Measurements from ENCODE around the gene TMCC1.
"Not testable (repeated sequence)": the region's sequence is repeated elsewhere in the genome, so short reads cannot be mapped to it uniquely, and the experiment has no call there.

TMCC1 gene

GRCh38 chr3:129773691-129774663 is 119.5 kb downstream of the TMCC1 start:
- no peak for DNase-seq (ENCODE audit: low spot score)

GRCh38 chr3:129770604-129771003 is 122.9 kb downstream of the TMCC1 start:
- DNase-seq (ENCODE audit: low spot score): no peak

DNA sequence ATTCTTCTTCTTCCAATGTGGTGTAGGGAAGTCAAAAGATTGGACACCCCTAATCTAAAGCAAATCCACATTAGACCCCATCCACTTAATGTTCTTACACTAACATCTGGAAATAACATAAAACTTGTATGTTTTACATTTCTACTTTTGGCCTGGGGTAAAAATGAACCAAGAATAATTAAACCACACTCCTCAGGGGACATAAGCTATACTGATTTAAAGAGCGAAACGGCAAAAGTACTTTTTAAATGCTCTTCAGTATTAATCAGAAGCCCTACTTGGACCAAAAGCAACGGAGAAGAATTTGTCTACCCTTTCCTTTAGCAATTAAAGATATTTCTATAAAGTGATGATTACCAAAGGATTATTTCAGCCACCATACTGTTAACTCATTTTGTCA is 123.9 kb downstream of the TMCC1 start:
- DNase-seq (ENCODE audit: low spot score): no peak

GRCh38 chr3:129768728-129769127 is 124.8 kb downstream of the TMCC1 start:
- no peak for DNase-seq (ENCODE audit: low spot score)

DNA sequence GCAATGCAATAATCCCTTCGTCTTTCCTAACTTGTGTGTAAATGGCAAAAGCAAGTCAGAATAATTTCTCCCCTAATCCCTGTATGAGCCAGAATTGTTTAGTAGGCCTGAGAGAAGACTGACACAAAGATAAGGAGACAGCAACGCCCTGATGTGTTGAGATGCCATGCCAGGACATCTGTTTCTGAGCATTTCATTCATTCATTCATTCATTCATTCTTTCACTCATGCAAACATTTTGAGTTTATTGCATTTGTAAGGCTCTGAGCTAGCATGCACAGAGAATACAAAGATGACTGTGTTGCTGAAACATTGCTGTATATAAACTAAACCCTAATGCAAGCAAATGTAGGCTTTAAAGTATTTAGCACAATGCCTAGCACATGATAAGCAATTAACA is 127.4 kb downstream of the TMCC1 start:
- no peak for DNase-seq (ENCODE audit: low spot score)

GRCh38 chr3:129764090-129764489 is 129.4 kb downstream of the TMCC1 start:
- DNase-seq (ENCODE audit: low spot score): no peak

GRCh38 chr3:129758785-129759320 is 134.7 kb downstream of the TMCC1 start:
- DNase-seq (ENCODE audit: low spot score): no peak

DNA sequence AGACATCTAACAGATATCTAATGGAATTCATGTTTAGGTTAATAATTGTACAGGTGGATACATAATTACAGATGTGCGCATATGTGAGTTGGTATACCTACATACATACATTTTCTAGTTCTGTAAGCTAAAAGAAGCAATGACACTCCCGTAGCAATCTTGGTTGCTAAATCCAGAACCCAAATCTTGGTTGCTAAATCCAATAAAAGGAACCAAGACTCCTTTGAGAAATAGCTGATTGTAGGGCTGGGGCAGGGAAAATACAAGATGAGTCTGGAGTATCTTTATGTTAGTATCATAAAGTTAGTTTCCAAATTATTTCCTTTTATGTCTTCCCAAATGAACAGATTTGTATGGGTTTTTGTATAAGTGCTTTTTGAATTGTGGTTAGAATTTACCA is 135.2 kb downstream of the TMCC1 start:
- no peak for DNase-seq (ENCODE audit: low spot score)

GRCh38 chr3:129756871-129757270 is 136.6 kb downstream of the TMCC1 start:
- DNase-seq (ENCODE audit: low spot score): no peak

GRCh38 chr3:129751105-129751504 is 142.4 kb downstream of the TMCC1 start:
- DNase-seq (ENCODE audit: low spot score): not testable (repeated sequence)

- DNase-seq (ENCODE audit: low spot score): no peak
Measured at GRCh38 chr3:129749692-129750091, 143.8 kb downstream of the TMCC1 start.

GRCh38 chr3:129747992-129748391 is 145.5 kb downstream of the TMCC1 start:
- no peak for DNase-seq (ENCODE audit: low spot score)

GRCh38 chr3:129747136-129747535 is 146.4 kb downstream of the TMCC1 start:
- no peak for DNase-seq (ENCODE audit: low spot score)

- no peak for DNase-seq (ENCODE audit: low spot score)
Measured at GRCh38 chr3:129746629-129747028, 146.9 kb downstream of the TMCC1 start.

- DNase-seq (ENCODE audit: low spot score): no peak
Measured at GRCh38 chr3:129745253-129745652, 148.3 kb downstream of the TMCC1 start.

DNA sequence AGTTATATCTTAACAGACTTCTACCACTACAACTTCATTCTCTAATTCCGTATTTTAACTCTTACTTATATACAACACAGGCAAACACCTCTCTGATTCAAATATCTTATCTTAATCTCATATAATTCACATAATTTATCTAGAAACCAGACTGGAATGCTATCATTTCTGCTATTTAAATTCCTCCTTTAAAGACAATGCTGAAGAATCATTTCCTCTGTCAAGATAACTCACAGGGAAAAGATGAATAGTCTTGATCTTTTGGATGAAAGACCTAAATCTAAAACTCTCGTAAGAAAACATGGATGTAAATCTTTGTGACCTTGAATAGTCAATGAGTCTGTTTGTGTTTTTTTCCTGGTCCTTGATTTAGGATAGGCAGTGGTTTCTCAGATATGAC is 151.7 kb downstream of the TMCC1 start:
- DNase-seq (ENCODE audit: low spot score): no peak

DNA sequence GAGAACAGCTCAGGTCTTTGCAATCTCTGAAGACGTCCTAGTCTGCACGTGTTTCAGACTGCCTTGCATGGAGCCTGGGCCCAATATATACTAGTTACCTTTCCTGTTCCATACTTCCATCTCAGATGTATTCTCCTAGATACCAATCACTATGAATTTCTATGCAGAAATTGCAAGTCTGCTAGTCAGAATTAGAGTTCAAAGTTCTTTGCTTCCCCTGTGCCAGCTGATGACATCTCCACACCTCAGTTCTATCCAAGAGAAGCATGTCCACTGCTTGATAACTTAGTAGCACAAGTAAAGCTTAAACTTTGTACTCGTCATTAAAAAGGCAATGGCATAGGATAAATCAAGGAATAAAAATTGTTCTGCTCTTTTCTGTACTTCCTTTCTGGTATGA is 153.4 kb downstream of the TMCC1 start:
- DNase-seq (ENCODE audit: low spot score): no peak

DNA sequence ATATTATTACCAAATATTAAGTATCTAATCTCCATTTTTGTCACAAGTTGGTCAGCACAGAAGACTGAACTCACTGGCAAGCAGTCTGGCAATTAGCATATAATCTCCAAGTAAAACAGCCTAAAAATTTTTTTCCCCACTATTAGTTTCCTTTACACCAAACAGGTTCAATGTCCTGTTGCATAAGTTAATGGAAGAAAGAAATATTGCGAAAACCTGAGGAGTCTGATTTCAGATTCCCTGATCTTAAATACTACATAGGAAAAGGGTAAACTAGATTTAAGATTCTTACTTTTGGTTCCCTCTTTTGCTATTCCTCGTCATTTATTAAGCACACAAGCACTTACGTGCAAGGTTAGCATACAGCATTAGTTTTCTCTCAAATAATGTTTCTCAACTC is 153.9 kb downstream of the TMCC1 start:
- no peak for DNase-seq (ENCODE audit: low spot score)

DNA sequence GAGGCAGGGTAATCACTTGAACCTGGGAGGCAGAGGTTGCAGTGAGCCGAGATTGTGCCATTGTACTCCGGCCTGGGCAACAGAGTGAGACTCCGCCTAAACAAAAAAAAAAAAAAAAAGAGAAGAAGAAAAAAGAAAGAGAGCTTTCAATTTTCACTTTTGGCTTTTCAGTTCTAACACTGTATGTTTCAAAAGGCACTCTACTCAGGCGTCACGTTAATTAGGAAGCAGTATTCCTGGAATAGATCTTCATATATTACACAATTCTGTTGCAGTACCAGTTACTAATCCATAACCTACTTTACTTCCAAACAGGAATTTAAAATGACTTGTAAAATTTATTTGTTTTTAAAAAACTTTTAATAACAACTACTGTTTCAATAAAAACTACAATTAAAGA is 155.3 kb downstream of the TMCC1 start:
- DNase-seq (ENCODE audit: low spot score): no peak

DNA sequence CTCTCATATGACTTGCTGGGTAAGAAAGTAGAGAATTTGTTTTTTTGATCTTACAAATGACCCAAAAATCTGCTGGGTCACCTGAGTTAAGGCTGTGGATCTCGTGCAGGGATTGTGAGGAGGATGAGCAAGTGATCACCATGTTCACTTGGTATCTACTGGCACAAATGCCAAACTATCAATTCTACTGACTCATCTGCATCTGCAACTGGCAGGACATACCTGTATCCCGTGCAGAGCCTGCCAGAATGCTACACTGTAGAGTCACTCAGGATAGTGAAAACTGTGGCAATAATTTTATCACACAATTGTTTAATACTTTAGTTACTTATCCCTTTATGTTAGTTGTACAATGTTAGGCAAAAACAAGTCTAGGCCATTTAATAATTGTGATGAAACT is 157.4 kb downstream of the TMCC1 start:
- no peak for DNase-seq (ENCODE audit: low spot score)

DNA sequence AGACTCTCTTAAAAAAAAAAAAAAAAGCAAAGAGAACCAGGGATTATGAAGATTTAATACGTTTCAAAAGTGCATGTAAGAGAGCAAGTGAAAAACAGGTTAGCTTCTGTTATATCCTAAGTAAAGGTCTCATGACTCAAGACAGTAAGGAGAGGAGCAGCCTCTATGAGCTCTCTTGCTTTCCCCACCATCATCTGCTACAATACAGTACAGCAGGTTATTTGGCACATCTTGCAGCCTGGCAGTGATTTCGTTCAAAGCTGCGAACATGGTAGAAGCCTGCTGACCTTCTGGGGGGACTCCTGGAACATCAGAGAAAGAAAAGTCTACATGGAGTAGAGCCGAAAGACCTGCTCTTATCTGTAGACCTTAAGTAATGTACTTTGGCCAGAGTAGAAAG is 157.9 kb downstream of the TMCC1 start:
- DNase-seq (ENCODE audit: low spot score): no peak

DNA sequence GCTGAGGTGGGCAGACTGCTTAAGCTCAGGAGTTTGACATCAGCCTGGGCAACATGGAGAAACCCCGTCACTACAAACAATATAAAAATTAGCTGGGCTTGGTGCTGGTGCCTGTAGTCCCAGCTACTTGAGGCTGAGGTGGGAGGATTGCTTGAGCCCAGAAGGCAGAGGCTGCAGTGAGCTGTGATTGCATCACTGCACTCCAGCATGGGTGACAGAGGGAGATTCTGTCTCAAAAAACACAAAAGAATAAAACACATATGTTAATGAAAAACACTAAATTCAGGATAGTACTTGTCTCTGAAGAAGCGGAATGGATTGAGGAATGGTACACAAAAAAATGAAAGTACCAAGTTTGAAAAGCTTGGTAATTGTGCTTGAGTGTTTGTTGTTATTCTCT is 159.1 kb downstream of the TMCC1 start:
- no peak for DNase-seq (ENCODE audit: low spot score)

DNA sequence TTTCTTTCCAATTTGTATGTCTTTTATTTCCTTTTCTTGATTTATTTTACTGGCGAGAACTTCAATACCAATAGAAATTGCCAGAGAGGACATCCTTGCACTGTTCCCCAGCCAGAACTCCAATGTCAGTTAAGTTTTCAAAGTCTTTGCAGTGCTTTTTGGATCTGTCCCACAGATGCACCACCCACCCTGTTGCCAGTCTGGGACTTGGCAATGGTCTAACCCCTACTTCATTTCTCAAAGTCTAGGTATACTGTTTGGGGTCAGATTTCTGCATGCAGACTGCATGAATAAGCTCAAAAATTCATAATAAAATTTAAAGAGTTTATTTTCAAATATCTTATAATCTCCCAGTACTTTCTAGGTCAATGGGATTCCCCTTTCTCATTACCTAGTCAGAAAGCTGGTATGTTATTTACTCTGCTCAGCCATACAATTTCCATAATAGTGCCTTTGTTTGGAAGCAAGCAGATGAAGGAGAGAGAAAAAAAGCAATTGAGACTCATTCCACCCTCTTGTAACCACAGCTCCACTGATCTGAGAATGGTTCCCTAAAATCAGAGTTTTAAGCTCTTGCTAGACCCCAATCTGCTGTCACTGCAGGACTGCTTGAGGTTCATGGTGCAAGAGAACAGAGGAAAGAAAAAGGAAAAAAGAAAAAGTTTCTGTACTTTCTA is 161.2 kb downstream of the TMCC1 start:
- DNase-seq (ENCODE audit: low spot score): no peak

Measured in iPS-NIHi11 (cell line).